ENCODE data around the gene MEGF11. TPM values are rescaled to one million over a fixed set of nuclear protein-coding genes. Genes with fewer than 3 reads are reported as not detected.

Gene MEGF11
- total RNA-seq, 1 experiment from 2014 or later, result 0.09 TPM

- no peaks in the 10 kb centered on the region for H3K9me3 Mint-ChIP-seq (ENCODE audit: low read depth, unreplicated experiment)
- TF ChIP-seq CTCF (IDR thresholded peaks at IDR 0.05; ENCODE audit: unreplicated experiment), result no peak
- CTCF ChIA-PET, result no interaction called here
- intact Hi-C loops (cut with micrococcal nuclease; ENCODE audit: unreplicated experiment), result no loop called here
- DNase-seq, result no peak
- no peak overlapping the region for H3K27ac Mint-ChIP-seq (ENCODE audit: unreplicated experiment)
- H3K27me3 Mint-ChIP-seq (ENCODE audit: unreplicated experiment), result peaks cover 43% of the 10 kb centered on the region
- H3K36me3 Mint-ChIP-seq (ENCODE audit: insufficient read depth, unreplicated experiment), result no peaks in the 10 kb centered on the region
- BruUV-seq (replicated peaks), result no TSS peak
- no peaks in the 10 kb centered on the region for H3K4me1 Mint-ChIP-seq (ENCODE audit: low read depth, unreplicated experiment)
- no peak overlapping the region for H3K4me3 Mint-ChIP-seq (ENCODE audit: low read depth, unreplicated experiment)
Observed at GRCh38 chr15:66039117-66039871, 214.3 kb downstream of the MEGF11 start.

GRCh38 chr15:66038387-66039116, 215.0 kb downstream of the MEGF11 start:
- H3K4me3 Mint-ChIP-seq (ENCODE audit: low read depth, unreplicated experiment), result no peak overlapping the region
- no peak overlapping the region for H3K27ac Mint-ChIP-seq (ENCODE audit: unreplicated experiment)
- intact Hi-C loops (cut with micrococcal nuclease; ENCODE audit: unreplicated experiment), result no loop called here
- H3K27me3 Mint-ChIP-seq (ENCODE audit: unreplicated experiment), result peaks cover 43% of the 10 kb centered on the region
- no peaks in the 10 kb centered on the region for H3K36me3 Mint-ChIP-seq (ENCODE audit: insufficient read depth, unreplicated experiment)
- DNase-seq, result no peak
- no peak for TF ChIP-seq CTCF (IDR thresholded peaks at IDR 0.05; ENCODE audit: unreplicated experiment)
- no peaks in the 10 kb centered on the region for H3K4me1 Mint-ChIP-seq (ENCODE audit: low read depth, unreplicated experiment)
- CTCF ChIA-PET, result no interaction called here
- no peaks in the 10 kb centered on the region for H3K9me3 Mint-ChIP-seq (ENCODE audit: low read depth, unreplicated experiment)
- no TSS peak for BruUV-seq (replicated peaks)

- peaks cover 43% of the 10 kb centered on the region for H3K27me3 Mint-ChIP-seq (ENCODE audit: unreplicated experiment)
Observed at GRCh38 chr15:66036859-66037258, 216.7 kb downstream of the MEGF11 start.

GRCh38 chr15:66035901-66036300, 217.6 kb downstream of the MEGF11 start:
- Mint-ChIP-seq H3K4me1 (ENCODE audit: low read depth, unreplicated experiment) (no peaks in the 10 kb centered on the region), H3K27ac (ENCODE audit: unreplicated experiment) (no peak overlapping the region), H3K9me3 (ENCODE audit: low read depth, unreplicated experiment) (peaks cover 6% of the 10 kb centered on the region), H3K36me3 (ENCODE audit: insufficient read depth, unreplicated experiment) (no peaks in the 10 kb centered on the region), H3K27me3 (ENCODE audit: unreplicated experiment) (peaks cover 43% of the 10 kb centered on the region), H3K4me3 (ENCODE audit: low read depth, unreplicated experiment) (no peak overlapping the region)
- intact Hi-C loops (cut with micrococcal nuclease; ENCODE audit: unreplicated experiment), result no loop called here
- BruUV-seq (replicated peaks), result no TSS peak
- TF ChIP-seq CTCF (IDR thresholded peaks at IDR 0.05; ENCODE audit: unreplicated experiment), result no peak
- DNase-seq, result no peak
- CTCF ChIA-PET, result no interaction called here

More at GRCh38 chr15:66036859-66037258, 216.7 kb downstream of the MEGF11 start:
- DNase-seq, result no peak
- Mint-ChIP-seq H3K27ac (ENCODE audit: unreplicated experiment) (no peak overlapping the region), H3K9me3 (ENCODE audit: low read depth, unreplicated experiment) (peaks cover 6% of the 10 kb centered on the region), H3K4me3 (ENCODE audit: low read depth, unreplicated experiment) (no peak overlapping the region), H3K36me3 (ENCODE audit: insufficient read depth, unreplicated experiment) (no peaks in the 10 kb centered on the region), H3K4me1 (ENCODE audit: low read depth, unreplicated experiment) (no peaks in the 10 kb centered on the region)
- no TSS peak for BruUV-seq (replicated peaks)
- TF ChIP-seq CTCF (IDR thresholded peaks at IDR 0.05; ENCODE audit: unreplicated experiment), result no peak
- intact Hi-C loops (cut with micrococcal nuclease; ENCODE audit: unreplicated experiment), result no loop called here
- CTCF ChIA-PET, result no interaction called here
